ENCODE data around the gene MS4A2. TPM values are rescaled to one million over a fixed set of nuclear protein-coding genes. Genes with fewer than 3 reads are reported as not detected.

Gene MS4A2
- total RNA-seq, 2 donors from 2014 or later = not detected

Other genes with a start within 250 kb of the MS4A2 start
- not detected for gene CBLIF, start 243.2 kb upstream of the MS4A2 start, total RNA-seq
- not detected for gene TCN1, start 222.2 kb upstream of the MS4A2 start, total RNA-seq
- gene OOSP3, start 209.9 kb upstream of the MS4A2 start, total RNA-seq = not detected
- gene OOSP1, start 150.2 kb upstream of the MS4A2 start, total RNA-seq = not detected
- not detected for gene OOSP4A, start 124.6 kb upstream of the MS4A2 start, total RNA-seq
- not detected for gene OOSP4B, start 71.5 kb upstream of the MS4A2 start, total RNA-seq
- not detected for gene OOSP2, start 48.3 kb upstream of the MS4A2 start, total RNA-seq
- not detected for gene MS4A3, start 32.0 kb upstream of the MS4A2 start, total RNA-seq
- not detected for gene MS4A6A, start 94.4 kb downstream of the MS4A2 start, total RNA-seq
- gene MS4A4E, start 154.5 kb downstream of the MS4A2 start, total RNA-seq = not detected
- gene MS4A4A, start 192.0 kb downstream of the MS4A2 start, total RNA-seq = not detected
- gene MS4A6E, start 238.6 kb downstream of the MS4A2 start, total RNA-seq = not detected

All from activated T-helper 17 cell treated with anti-CD3 and anti-CD28 coated beads, Interleukin-2, amount 50 U/mL, for 72 hours (primary cell).